Prostate gland (tissue), 2 donors: Measurements from ENCODE around the gene FAM241B.

Experiments
- POLR2A ChIP-seq: fragments of 450-650 bp; IDR thresholded peaks from one replicate; pipeline ENCODE4 v1.6.1; 2016; ENCODE audit warnings: antibody characterized with exemption, mild to moderate bottlenecking
- POLR2AphosphoS5 ChIP-seq: sonication (generic); formaldehyde crosslinking; IDR thresholded peaks from one replicate; pipeline ENCODE4 v1.6.1; 2017; ENCODE audit warnings: antibody characterized with exemption
- TF ChIP-seq, protein P1 (sequence below), 4 experiments: fragments of 200-600 bp in 2 of 4; fragments of 450-650 bp in 2 of 4; sonication (generic) in 2 of 4; IDR thresholded peaks; 1 replicate in 3 of 4; 2 replicates in 1 of 4; pipeline ENCODE4 v1.5.1; 2016 to 2019; ENCODE audit warnings: antibody characterized with exemption in 4 of 4, mild to moderate bottlenecking in 2 of 4, moderate library complexity in 2 of 4

DNA sequence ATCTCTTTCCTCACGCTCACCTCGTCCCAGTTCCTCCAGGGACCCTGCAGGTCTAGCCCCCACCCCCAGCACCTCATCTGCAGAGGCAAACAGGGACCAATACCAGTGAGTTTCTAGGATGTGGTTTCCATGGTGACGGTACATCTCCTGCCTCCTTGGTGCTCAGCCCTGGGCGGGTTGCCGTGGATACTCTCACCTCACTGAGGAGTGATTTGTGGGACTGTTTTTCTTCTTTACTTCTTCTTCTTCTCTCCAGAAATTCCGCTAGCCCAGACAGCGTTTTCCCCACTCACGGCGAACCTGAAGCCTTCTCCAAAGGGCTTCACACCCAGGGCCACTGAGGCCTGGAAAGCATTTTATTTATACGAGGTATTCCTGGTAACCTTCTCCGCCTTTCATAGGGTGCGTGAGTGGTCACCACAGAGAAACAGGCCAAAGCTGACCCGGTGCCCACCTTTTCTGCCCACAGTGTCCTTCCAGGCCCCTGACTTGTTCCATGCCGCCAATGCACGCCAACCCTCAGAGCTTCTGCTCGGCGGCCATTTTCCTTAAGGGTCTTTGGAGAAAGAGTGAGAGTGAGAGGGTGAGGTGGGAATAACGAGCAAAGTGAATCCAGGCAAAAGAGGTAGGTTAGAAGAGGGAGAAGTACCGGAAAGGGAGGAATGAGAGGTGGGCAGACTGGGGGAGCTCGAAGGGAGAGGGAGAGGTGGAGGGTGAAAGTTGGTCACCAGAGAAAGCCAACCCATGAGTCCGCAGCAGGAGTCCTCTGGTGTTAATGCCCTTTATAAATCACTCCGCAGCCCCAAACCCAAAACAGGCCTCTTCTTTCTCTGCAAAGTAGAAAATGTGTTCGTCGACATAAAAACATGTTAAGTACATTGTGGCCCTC lies 15.5 kb downstream of the FAM241B start:
- TF ChIP-seq, protein P1, sequence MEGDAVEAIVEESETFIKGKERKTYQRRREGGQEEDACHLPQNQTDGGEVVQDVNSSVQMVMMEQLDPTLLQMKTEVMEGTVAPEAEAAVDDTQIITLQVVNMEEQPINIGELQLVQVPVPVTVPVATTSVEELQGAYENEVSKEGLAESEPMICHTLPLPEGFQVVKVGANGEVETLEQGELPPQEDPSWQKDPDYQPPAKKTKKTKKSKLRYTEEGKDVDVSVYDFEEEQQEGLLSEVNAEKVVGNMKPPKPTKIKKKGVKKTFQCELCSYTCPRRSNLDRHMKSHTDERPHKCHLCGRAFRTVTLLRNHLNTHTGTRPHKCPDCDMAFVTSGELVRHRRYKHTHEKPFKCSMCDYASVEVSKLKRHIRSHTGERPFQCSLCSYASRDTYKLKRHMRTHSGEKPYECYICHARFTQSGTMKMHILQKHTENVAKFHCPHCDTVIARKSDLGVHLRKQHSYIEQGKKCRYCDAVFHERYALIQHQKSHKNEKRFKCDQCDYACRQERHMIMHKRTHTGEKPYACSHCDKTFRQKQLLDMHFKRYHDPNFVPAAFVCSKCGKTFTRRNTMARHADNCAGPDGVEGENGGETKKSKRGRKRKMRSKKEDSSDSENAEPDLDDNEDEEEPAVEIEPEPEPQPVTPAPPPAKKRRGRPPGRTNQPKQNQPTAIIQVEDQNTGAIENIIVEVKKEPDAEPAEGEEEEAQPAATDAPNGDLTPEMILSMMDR (IDR thresholded peaks at IDR 0.05): no peak
- TF ChIP-seq POLR2A (no peak), POLR2AphosphoS5 (no peak)
